GM18909 (cell line): ENCODE measurements around the gene ZDHHC13.

Experiments used
- ATAC-seq: cut with Tn5 transposase; IDR thresholded peaks from one replicate; pipeline ENCODE4 v1.9.1; 2021; ENCODE audit warnings: mild to moderate bottlenecking; ENCODE audit not compliant: unreplicated experiment, poor library complexity

ZDHHC13 gene

DNA sequence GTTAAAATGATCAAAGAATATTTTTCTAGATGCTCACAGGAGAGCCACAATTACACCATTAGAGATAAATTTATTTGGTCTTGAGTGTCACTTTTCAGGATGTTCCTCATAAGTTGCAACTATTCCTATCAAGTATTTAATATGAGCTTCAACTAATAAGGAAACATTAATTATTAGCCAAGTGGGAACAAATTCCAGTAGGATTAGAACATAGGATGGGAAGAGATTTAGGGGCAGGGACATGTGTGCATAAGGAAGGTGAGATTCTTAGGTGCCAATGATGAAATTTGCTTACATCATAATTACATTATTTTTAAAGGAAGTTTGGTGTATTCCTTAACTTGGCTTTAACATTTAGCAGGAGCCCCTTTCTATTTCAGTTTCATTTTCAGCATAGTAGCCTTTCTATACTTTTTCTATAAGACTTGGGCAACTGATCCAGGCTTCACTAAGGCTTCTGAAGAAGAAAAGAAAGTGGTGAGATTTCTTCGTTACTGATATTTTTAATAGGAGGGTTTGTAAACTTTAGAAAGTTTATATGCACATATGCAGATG, 46.1 kb downstream of the ZDHHC13 start:
- no peak for ATAC-seq

DNA sequence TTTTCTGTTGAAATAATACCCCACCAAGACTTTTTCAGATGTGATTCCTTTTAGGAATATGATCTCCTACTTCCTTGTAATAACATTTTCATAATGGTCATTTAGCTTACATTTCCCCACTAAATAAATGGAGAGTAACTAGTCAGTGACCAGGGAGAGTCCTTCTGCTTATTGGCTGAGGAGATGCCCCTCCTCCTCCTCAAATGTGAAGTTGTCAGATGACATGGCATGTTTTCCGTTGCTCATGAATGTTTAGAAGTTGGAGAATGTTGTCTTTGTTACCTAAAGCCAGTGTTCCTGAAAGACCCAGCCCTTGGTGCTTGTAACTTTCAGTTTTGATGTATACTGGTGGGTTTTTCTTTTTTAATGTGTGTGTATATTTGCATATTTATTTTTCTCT, 46.6 kb downstream of the ZDHHC13 start:
- no peak for ATAC-seq

DNA sequence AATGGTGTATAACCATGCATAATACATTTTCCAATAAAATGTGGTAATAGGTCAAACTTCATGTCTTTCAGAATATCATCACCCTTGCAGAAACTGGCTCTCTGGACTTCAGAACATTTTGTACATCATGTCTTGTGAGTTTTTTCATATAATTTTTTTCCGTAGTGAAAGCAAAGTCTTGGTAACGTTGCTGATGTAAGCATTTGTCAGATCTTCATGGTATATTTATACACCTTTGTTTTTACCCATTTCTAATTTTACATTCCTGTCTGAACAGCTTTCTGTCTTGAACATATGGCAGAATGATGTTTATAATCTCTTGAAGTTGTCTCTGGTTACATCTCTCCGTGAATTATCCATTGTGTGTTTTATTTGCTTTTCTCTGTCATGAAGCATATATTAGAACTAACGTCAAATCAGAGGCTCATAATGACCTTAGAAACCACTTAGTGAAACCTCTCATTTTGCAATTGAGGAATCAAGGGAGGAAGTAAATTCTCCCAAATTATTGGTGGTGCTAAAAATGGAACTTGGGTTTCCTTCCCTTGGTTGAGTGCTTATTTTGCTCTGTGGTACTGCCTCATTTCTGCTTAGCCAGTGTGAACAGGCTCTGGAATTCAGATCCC, 47.4 kb downstream of the ZDHHC13 start:
- ATAC-seq = no peak

DNA sequence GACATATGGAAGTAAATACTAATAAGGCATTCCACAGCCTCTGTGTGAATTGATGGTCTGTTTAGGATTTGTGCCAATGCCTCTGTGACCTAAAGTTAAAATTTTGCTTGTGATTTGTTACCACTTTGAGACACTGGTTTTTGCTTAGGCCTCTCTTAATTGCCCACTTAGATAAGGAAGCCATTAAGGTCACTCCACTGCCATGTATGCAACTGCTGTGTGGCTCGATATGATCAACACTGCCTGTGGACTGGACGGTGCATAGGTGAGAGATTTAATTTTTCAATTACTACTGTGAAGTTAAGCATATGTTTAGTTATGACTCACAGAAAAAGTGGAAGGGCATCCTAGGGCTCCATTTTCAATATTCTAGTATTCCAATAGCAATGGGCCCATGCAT, 47.9 kb downstream of the ZDHHC13 start:
- ATAC-seq = no peak

DNA sequence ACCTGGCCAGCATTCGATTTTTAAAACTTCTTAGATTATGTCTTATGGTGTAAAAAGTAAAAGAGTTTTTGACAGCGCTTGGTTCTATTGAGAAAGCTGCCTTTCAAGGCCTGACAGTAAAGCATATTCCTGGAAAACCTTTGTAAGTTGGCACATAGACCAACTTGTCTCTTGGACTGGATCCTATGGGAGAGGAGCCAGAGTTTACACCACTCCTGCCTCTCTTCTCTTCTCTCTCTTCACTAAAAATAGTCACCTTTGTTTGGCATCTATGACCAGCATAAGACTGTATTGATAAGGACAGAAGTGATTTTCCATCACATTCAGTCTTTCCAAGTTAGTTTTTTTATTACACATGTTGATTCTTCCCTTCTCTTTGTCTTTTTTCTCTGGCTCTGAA, 51.1 kb downstream of the ZDHHC13 start:
- no peak for ATAC-seq

DNA sequence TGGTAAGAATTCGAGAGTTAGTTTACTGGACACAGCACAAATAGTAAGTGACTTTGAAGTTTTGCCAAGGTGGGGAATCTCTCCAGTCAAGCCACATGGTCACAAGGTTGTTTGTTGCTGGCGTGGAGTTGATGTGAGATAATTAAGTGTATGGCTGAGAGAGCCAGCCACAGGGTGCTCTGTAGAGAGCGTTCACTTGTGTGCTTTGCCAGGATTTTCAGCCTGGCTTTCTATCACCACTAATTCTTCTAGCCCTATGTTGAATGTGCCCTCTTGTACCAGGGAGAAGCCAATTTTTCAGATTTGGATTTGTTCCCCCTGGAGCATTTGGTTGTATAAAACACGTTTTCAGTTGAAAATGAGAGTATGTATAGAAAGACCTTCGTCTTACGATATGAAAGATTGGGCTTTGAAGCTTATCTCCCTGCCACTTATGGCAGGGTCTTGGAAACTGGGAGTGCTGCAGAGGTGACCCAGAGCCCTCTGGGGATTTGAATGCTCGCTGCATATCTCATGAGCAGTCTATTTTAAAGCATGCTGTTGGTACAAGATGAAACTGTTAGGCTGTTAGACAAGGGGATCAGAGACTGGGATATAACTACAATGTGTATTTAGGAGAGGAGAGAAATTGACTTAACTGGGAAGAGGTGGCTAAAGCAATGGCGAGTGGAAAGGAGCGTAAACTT, 56.2 kb downstream of the ZDHHC13 start:
- ATAC-seq = no peak

DNA sequence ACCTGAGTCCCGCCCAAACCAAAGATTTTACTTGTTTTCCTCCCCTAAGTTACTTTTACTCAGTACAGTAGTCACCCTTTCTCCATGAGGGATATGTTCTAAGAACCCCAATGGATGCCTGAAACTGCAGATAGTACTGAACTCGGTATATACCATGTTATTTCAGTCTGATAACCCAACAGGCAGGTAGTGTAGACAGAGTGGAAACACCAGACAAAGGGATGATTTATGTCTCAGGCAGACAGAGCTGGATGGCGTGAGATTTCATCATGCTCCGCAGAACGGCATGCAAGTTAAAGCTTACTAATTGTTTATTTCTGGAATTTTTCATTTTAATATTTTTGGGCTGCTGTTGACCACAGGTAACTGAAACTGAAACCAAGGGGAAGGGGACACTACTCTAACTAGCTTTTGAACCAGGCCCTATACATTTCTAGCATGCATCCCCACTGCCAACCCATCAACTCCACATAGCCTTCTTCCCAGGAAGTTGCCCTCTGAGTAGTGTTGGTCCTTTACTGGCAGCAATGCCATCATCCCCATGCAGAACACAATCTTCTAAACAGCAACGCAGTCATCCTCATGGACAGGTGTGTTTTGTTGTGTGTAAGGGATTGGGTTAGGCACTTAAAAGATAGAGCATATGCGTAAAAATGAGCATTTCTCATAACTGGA, 57.1 kb downstream of the ZDHHC13 start:
- ATAC-seq = no peak

DNA sequence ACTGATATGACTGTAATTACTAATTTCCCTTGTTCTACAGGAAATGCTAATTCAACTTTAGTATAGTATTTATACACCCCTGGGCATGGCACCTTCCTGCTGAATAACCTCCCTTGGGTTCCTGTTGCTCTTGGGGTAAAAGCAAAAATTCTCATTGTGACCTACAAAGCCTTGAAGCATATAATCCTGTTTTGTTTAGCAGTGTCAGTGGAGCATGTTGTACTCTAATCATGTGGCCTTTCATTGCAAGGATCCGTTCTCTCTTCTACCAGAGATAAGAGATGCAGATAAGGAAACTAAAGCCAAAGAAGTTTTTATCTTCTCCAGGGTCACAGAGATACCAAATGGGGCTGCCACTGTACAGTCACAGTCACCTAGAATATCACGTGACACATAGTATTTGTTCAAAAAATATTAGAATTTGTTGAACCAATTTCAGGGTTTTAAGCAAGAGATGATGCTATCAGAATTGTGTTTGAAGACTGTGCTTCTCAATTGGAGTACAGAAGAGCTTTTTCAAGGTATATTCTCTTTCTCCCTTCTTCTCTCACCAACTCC, 59.7 kb downstream of the ZDHHC13 start:
- no peak for ATAC-seq

DNA sequence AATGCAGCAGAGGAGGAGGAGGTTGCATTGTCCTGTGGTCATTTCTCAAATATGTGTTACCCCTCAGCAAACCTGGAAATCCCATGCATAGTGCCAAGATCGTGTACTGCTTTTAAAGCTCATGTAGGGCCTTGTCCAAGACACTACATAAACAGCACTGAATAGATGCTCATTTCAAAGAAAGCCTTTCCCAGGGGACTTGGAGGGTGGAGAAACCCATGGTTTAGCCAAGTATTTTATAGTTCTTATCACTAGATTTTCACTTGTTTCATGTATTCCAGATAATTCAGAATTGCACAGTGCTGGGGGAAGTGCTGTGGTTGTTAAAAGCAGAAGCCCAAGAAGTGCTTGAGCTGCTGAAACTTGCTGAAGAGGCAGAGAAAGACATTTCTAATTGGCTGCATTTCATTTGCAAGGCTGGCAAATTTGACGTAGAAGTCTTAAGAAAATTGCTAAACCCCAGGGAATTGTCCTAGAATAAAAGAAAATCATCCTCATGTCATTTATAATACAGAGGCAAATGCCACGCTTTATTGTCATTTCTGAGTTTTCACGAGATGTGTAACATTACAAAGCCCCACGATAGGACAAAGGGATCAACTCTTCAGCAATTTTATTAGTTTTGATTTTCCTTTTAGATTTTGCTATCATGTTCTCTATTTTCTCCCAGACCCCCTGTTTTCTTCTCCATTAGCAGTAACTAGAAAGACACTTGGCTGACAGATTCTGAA, 64.7 kb downstream of the ZDHHC13 start:
- no peak for ATAC-seq

DNA sequence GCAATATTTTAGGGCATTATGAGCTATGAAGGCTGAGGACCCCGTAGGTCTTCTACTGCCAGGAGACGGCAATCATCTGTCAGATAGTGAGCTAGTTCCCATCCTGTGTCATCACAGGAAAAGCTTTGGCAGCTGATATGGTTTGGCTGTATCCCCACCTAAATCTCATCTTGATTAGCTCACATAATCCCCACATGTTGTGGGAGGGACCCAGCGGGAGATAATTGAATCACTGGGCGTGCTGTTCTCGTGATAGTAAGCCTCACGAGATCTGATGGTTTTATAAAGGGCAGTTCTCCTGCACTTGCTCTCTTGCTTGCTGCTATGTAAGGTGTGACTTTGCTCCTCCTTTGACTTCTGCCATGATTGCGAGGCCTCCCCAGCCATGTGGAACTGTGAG, 66.7 kb downstream of the ZDHHC13 start:
- no peak for ATAC-seq

DNA sequence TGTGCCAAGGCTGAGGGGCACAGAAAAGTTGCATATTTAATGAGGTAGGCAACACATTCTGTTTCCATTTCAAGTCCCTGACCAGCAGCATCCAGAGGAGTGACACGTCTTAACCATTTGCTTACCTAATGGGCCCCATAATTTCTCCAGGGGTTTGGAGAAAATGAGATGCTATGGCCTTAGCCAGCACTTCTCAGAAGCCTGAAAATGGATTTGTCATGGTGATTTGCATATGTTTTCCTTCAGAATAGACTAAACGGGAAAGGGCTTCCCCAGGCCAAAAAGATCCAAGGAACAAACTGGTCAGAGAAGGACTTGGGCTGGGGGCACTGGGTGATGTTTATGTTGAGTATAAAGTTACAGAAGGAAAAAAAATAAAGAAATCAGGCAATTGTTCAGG, 68.1 kb downstream of the ZDHHC13 start:
- no peak for ATAC-seq

DNA sequence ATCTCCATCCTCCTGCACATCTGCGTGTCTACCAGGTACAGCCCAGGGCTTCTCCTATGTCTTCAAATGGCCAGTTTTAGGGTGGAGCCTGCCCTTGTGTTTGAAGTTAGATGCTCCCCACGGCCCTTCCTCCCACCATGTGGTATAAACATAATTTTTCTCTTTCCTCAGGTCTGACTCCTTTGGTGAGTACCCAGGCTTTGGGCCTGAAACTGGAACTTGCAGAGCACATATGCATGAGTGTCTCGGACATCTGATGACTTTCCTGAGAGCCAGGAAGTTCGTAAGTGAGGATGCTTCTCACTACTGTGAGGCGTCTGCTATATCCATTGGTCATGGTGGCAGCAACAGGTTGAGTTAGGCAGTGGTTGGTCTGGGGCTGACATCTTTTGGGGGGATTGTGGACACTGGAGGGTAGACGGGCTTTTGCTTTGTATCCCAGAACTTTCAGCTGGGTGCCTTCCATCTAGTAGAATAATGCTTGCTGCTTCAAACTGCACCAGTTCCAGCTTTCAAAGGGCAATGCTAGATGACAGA, 68.6 kb downstream of the ZDHHC13 start:
- ATAC-seq = no peak

DNA sequence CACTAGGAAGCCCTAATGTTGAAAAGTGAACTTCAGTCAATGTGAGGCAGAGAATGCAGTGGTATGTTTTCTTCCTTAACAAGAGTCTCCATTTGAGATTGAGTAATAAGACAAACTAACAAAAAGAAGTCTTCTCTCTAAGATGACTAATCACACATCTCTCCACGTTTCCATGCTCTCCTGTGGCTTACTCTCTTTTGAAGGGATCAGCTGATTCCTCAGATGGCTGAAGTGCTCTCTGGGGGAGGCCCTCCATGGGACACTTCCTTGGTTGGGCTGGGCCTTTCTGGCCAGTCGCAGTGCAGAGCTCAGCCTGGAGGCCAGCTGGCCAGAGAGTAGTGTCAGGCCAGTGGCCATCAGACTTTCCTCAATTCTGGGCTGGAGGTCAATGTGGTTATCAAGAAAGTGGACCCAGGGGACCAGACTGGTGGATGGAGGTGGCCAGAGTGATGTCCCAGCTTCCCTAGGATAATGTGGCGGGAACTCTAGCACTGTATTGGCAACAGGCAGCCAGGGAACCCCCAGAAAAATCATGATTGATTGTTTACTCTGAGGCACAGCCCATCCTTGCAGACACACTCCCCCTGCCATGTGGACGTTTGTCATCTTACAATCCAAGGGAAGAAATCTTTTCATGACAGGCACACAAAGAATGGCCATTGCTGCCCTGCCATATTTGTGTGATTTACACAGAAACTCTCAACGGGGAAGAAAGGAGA, 70.3 kb downstream of the ZDHHC13 start:
- ATAC-seq = no peak

DNA sequence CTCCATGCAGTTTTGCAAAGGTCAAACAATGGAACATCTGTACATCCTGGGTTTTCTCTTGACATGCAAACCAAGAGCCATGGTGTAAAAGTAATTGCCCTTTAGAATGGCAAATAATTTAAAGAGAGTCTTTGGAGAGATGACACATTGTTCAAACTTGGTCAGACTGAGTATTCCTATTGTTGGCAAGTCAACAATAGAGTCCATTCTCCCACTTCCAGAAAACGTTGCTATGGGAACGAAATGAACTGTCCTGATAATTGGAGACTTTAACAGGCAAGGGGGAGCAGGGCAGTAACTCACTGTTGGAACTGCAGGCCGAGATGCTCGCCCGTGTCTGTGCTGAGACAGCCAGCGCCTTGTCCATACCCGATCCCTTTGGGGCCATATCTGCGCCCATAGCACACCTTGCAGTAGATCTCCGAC, 70.9 kb downstream of the ZDHHC13 start:
- ATAC-seq = no peak

DNA sequence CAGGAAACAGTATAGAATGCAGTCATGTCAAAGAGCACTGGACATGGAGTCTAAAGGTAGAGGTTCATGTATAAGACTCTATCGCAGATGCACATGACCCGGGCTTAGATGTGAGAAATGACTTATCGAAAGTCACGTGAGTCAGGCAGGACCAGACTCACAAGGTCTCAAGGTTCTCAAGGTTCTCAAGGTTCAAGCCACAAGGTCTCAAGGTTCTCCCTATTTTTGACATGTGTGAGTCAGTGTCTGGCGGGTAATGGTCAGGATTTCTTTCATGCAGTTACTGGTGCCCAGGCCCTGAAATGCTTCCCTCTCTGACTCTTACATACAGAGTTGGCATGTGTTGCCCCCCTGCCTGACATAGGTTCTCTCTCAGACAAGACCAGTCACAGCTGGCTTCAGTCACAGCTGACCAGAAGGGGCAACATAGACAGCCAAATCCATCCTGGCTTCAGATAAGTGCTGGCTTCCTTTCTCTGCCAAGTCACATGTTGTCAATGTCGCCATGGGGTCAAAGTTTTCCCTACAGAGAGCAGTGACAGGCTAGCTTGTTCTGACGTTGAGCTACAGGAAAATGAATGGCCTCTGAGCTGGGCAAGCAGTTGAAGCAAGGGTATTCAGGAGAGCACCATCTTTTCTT, 74.7 kb downstream of the ZDHHC13 start:
- no peak for ATAC-seq

DNA sequence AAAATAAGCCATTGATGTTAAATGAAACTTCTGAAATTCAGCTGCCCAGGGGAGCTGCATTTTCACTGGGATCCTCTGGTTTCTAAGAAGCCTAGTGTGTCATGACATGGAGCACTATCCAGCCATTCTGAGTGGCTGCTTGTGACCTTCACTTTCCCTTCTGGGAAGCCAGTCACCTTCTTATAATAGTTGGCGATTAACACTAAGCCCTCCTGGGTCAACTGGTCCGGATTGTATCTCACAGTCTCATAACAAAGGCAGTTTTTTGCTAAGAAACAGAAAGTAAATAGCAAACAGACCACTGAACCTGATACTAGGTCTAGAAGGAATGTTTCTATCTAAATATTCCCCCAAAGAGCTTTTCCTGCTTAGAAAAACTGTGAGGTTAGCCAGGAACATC, 76.9 kb downstream of the ZDHHC13 start:
- ATAC-seq = no peak

DNA sequence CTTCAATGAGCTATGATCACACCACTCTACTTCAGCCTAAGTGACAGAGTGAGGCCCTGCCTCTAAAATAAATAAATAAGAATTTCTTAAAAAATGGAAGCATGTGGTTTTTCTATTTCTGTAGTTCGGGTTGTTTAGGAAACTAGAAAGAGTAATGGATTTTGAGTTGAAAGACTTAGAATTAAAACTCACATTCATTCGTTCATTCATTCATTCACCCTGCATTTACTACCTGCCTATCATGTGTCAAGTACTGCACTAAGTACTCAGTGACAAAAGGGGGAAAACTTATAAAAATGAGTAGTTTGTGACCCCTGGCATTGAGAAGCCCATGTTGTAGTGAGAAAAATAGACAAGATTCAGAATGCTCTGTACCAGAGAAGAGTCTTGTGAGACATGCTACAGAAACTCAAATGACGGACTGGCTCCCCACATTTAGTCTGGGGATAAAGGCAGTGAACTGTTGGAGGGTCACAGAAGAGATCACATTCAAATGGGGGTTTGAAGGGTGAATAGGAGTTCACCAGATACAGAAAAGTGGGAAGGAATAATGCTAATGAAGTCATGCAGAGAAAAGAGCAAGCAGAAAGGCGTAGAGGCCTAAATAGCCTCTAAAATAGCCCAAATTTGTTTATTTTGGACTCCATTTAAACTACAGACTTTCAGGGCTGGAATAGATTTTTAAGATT, 77.8 kb downstream of the ZDHHC13 start:
- no peak for ATAC-seq

DNA sequence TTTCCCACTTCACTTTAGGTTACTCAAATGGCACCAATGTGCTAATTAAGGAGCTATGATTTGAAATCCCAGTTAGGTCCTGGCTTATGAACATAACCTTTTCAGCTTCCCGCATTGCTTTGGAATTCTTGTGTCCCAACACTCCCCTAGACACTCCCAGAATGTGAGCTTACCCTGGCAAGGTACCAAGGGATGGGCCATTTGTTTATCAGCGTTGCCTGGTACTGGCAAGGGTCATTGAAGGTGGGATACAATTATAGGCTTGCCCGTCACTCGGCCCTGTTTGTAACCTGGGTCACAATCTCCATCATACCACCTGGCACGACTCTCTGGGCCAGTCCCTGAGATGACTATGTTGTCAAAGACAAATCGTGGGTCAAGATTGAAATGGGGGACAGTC, 79.5 kb downstream of the ZDHHC13 start:
- no peak for ATAC-seq

DNA sequence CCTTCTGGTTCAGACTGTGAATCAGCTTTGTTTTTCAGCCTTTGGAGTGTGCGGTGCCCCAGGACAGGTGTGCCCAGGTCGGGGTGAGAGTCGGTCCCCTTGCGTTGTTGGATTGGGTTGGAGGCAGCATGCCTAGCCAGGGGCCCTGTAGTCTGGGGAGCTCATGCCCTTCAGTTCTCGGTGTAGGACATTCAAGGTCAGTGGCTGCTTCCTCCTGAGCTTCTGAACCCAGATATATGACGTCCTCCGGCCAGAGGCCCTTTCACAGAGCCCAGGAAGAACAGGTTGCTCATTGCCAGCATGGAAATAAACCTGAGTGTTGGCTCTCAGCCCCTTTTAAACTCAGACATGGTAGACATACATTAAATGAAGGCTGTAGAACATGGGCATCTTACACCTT, 82.1 kb downstream of the ZDHHC13 start:
- ATAC-seq = no peak
